ENCODE data around the gene ZNF740.
A peak's percentile ranks its signal among the peaks of the same experiment; 100 is the strongest.

Gene ZNF740

DNA sequence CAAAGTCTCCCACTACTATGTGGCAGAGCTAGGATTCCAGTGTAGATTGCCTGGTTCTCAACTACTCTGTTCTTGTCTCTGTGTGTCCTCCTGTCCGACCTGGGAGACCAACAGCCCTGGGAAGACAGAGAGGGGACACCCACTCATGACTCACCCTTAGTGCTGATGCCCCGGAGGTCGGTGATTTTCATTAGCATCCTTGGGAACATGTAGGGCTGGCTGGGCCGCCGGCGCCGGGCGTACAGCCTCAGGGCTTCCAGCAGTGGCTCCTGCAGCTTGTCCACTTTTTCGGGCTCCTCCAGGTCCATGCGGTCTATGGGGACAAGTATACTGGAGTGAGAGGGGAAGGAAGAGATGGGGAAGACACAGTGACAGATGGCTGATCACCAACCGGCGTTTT, 32.4 kb downstream of the ZNF740 start:
- no peak overlapping the region for H3K4me3 ChIP-seq (replicated peaks; ENCODE audit: low read depth, low read length)
- TF ChIP-seq, protein P1, sequence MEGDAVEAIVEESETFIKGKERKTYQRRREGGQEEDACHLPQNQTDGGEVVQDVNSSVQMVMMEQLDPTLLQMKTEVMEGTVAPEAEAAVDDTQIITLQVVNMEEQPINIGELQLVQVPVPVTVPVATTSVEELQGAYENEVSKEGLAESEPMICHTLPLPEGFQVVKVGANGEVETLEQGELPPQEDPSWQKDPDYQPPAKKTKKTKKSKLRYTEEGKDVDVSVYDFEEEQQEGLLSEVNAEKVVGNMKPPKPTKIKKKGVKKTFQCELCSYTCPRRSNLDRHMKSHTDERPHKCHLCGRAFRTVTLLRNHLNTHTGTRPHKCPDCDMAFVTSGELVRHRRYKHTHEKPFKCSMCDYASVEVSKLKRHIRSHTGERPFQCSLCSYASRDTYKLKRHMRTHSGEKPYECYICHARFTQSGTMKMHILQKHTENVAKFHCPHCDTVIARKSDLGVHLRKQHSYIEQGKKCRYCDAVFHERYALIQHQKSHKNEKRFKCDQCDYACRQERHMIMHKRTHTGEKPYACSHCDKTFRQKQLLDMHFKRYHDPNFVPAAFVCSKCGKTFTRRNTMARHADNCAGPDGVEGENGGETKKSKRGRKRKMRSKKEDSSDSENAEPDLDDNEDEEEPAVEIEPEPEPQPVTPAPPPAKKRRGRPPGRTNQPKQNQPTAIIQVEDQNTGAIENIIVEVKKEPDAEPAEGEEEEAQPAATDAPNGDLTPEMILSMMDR (IDR thresholded peaks at IDR 0.05; ENCODE audit: low read depth, low read length, missing control alignments) = no peak
- no peak for DNase-seq (ENCODE audit: extremely low read depth, low read depth)

DNA sequence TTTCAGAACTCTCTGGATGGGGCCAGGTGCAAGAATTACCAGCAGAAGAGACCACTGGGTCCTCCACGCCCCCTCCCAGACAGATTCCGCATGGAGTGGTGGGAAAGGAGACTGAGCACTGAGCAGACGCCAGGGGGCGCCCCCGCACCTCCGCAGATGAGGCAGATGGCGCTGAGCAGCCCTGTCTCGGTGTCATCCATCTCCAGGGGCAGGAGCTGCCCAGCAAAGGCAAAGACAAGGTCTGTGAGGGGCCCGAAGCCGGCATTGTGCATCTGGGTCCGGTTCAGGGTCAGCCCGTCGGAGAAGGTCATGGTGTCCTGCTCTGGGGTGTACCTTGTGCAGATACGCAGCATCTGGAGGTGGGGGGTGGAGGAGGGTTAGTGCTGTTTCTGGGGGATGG, 32.8 kb downstream of the ZNF740 start:
- TF ChIP-seq, protein P1 (IDR thresholded peaks at IDR 0.05; ENCODE audit: low read depth, low read length, missing control alignments) = peak; percentile 92
- no peak for DNase-seq (ENCODE audit: extremely low read depth, low read depth)
- H3K4me3 ChIP-seq (replicated peaks; ENCODE audit: low read depth, low read length) = no peak overlapping the region

GRCh38 chr12:53214221-53214620, 33.7 kb downstream of the ZNF740 start:
- TF ChIP-seq, protein P1 (IDR thresholded peaks at IDR 0.05; ENCODE audit: low read depth, low read length, missing control alignments) = no peak

GRCh38 chr12:53214687-53215455, 34.3 kb downstream of the ZNF740 start:
- TF ChIP-seq, protein P1 (IDR thresholded peaks at IDR 0.05; ENCODE audit: low read depth, low read length, missing control alignments) = no peak

More at GRCh38 chr12:53214221-53214620, 33.7 kb downstream of the ZNF740 start:
- no peak overlapping the region for H3K4me3 ChIP-seq (replicated peaks; ENCODE audit: low read depth, low read length)
- DNase-seq (ENCODE audit: extremely low read depth, low read depth) = no peak

GRCh38 chr12:53215497-53215896, 35.0 kb downstream of the ZNF740 start:
- TF ChIP-seq, protein P1 (IDR thresholded peaks at IDR 0.05; ENCODE audit: low read depth, low read length, missing control alignments) = no peak
- no peak overlapping the region for H3K4me3 ChIP-seq (replicated peaks; ENCODE audit: low read depth, low read length)
- DNase-seq (ENCODE audit: extremely low read depth, low read depth) = no peak

More at GRCh38 chr12:53214687-53215455, 34.3 kb downstream of the ZNF740 start:
- H3K4me3 ChIP-seq (replicated peaks; ENCODE audit: low read depth, low read length) = no peak overlapping the region
- DNase-seq (ENCODE audit: extremely low read depth, low read depth) = no peak

- TF ChIP-seq, protein P1 (IDR thresholded peaks at IDR 0.05; ENCODE audit: low read depth, low read length, missing control alignments) = no peak
- peak overlapping the region; percentile 72 for H3K4me3 ChIP-seq (replicated peaks; ENCODE audit: low read depth, low read length)
- DNase-seq (ENCODE audit: extremely low read depth, low read depth) = no peak
These were observed 36.8 kb downstream of the ZNF740 start for GRCh38 chr12:53217051-53217930.
